HG02870 (cell line): Measurements from ENCODE around the gene PSMD6.
A peak's percentile ranks its signal among the peaks of the same experiment; 100 is the strongest.

ENCODE experiments used
- ATAC-seq: cut with Tn5 transposase; IDR thresholded peaks from one replicate; pipeline ENCODE4 v1.9.1; 2021; ENCODE audit warnings: mild to moderate bottlenecking, moderate library complexity; ENCODE audit not compliant: unreplicated experiment

PSMD6 gene

DNA sequence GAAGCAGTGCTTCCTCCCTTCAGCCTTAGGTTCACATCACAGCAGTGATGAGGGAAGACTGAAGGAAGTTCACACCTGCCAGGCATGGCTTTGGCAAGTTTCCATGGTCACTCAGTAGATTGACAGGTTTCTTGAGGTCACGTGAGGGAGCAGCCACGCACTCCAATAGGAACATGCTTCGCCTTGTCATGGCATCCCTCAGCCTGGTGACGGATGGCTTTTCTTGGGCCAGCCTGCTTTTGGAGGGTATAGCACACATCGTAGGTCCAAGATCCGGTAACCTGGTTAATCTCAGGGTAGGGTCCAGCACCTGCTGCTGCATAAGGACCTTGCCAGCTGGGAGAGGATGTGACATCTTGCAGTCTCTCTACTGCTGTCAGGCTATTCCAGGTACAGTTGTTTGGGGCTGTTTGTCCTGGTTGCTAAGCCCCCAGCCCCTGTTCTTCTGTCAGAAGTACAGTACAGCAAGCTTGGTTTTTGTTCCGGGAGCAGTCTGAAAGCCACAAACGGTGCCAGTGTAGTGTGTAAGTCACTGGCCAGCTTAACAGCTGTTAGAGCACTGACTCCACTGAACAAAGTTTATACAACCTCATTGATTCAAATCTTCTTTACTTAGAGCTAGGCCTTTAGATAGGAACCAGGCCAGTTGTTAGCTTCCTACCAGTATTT lies 42.3 kb downstream of the PSMD6 start:
- no peak for ATAC-seq

DNA sequence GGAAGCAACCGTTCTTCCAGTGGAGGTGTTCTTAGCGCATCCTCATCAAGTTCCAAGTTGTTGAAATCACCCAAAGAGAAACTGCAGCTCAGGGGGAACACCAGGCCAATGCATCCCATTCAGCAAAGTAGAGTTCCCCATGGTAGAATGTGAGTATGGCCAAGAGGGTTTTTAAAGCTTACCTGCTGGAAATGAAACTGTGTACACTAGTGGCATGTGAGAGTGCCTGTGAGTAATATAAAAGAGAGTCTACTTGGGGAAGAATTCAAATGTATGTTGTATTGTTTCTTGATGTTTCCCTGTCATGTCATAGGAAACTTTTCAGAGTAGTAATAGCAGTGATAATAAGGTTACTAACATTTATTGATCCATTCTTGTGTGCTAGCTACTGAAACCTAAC lies 43.3 kb downstream of the PSMD6 start:
- ATAC-seq, result no peak

DNA sequence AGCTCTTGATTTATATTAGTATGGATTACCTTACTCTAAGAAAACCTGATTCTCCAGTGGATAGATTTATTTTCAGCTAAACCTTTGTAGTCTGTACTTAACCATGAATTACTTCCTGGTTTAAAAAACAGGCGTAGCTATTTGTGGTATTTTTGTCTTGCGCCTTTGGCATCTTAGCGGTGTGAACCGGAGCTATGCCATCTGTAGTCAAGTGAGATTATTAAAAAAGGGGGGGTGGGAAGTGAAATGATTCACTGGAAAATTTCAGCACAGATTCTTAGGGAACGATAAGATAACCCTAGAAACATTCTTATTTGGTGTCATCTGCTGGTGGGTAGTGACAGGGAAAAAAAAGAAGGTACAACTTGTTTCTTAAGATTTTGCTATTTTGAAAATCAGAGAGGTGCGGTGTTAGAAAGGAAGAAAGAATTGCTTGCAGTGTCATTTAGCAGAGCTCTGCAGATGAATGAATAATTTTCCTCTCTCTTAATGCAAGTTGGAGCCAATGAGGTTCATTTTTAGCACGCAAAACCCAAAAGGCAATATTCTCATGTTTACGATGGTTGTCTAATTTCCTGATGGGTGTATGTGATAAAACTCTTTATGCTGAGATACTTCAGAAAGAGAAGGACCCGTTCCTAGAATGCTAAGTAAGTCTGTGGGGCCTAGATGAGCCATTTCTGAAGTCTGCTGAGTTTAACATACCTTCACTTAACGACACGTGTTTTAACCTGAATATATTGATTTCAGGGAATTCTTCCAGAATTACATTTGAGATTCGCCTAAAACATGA lies 44.0 kb downstream of the PSMD6 start:
- no peak for ATAC-seq

DNA sequence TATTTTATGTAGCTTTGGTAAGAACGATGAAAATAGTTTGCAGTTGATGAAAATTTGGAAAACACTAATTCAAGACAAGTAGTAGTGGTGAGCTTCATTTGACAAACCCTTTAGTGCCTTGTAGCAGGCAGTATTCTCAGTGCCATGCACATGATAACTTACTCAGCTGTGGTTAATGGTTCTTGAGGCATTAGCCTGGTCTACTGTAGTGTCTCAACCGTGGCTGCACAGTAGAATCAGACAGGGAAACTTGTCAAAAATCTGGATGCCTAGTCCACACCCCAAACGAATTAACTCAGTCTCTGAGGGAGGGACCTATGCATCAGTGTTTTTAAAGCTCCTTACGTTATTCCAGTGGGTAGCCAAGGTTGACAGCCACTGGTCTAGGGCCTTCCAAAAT lies 45.4 kb downstream of the PSMD6 start:
- ATAC-seq, result no peak

DNA sequence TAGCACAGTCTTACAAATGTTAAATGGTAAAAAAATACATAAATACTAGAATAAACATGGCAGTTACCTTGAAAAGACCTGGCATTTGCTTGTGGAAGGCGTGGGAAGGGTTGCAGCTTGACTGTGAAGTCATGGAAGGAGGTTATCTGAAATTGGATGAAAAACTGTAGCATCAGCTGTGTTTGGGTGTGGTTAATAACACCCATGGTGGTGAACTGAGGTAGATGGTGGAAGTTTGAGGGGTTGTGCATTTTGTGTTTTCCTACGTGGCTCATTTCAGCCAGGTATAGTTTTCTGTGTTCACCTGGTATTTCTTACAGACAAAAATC lies 46.5 kb downstream of the PSMD6 start:
- no peak for ATAC-seq

DNA sequence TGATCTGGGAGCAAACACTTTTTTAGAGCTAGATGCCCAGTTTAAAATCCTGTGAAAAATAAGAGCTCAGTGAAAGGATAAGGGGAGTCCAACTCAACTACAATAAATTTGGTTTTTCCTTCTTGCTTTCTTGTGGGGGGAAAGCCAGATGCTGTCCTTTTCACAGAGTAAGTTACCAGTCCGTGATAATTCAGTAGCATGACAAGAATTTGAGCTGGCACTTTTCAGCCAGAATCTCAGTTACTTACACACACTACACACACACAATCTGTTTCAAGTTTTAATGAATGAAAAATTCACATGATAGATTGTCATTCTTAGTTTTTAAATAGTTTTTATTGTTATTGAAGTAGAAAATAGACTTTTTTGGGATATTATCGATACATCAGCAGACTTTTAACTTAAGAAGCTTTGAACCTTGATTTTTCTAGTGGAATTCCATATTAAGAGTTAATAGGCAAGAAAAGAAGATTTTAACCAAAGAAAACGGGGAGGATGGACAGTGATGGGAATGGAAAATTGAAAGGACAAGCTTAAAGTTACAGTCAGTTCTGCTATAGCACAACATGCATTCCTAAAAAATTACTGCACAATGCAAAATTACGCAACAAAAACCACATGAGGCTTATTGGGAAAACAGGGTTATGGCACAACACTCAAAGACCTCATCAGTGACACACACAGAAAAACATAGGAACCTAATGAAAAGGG lies 47.0 kb downstream of the PSMD6 start:
- no peak for ATAC-seq

DNA sequence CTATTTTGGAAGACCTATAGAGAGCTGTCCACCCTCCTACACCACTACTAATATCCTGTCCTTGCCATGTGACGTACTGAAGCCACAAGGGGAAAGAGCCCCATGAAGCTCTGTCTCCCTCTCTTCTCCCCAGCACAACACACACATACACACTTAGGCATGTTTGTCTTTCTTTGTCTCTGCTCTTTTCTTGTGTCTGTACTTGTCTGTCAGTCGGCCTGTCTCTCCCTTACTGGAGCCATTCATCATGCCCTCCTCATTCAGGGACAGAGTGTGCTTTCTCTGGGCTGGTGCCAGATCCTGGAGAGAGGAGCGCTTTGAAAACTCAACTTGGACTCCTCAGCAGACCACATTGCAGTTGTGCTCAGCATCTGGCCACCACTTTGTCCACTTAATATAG lies 47.6 kb downstream of the PSMD6 start:
- ATAC-seq, result no peak

DNA sequence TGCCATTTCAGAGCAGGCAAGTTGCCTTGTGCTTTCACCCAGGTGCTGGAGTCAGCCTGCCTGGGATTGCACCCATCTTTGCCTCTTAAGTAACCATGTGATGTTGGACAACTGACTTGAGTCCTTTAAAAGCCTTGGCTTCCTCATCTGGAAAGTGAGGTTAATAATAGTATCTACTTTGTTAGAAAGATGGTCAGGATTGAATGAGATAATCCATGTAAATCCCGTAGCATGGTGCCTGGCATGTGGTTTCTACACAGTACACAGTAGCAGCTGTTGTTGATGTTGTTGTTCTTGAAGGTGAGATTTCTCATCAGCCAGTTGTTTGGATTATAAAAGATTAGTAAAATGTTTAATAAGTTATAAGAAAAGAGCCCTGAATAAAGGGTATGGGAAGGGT lies 48.8 kb downstream of the PSMD6 start:
- ATAC-seq, result no peak

DNA sequence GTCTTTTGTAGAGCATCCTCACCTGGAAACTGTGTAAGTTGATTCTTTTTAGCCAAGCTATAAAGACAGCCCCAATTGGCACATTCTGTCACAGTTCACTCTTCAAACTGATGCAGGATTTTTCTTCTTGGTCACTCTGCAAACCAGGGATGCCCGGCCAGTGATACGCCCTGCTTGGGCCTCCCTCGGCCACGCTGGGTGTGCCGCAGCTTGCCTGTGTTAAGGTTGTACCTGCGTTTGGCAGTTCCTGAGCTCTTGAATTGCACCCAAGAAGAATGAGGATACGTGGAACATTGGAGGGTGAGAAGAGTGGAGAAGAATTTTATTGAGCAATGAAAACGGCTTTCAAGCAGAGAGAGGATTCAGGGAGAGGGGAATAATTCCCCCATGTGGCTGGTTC lies 49.9 kb downstream of the PSMD6 start:
- no peak for ATAC-seq

DNA sequence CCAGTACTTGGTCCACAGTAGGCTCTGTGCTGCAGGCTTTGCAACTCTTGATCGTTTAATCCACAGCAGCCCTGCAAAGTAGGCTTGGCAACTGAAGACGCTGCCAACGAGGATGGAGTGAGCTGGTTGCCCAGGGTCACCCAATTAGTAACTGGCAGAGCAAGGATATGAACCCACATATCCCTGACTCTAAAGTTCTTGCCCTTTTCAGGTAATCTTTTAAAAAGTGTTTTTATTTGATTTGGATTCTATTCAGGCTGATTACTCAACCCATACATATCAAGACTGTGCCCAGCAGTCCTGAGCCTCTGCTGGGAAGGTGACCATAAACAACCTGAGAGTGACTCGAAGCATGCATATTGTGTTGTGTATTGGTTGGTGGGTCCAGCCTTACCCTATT lies 50.3 kb downstream of the PSMD6 start:
- no peak for ATAC-seq

DNA sequence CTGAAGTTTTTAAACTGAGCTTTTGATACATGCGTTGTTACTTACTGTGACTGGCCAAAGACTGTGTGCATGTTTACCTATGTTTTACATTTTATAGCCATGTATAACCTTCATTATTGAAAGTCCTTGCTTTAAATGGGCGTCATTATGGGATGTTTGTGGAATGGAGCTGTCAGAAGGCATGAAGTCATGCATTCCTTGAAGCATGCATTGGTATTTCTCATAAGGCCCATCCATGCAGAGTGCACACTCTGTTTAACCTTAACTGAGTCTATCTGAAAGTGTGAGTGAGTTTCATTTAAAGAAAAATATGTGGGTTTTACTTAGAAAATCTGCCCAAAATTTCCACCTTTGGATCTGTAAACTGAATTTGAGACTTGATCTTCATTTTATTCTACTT lies 51.1 kb downstream of the PSMD6 start:
- ATAC-seq, result no peak

DNA sequence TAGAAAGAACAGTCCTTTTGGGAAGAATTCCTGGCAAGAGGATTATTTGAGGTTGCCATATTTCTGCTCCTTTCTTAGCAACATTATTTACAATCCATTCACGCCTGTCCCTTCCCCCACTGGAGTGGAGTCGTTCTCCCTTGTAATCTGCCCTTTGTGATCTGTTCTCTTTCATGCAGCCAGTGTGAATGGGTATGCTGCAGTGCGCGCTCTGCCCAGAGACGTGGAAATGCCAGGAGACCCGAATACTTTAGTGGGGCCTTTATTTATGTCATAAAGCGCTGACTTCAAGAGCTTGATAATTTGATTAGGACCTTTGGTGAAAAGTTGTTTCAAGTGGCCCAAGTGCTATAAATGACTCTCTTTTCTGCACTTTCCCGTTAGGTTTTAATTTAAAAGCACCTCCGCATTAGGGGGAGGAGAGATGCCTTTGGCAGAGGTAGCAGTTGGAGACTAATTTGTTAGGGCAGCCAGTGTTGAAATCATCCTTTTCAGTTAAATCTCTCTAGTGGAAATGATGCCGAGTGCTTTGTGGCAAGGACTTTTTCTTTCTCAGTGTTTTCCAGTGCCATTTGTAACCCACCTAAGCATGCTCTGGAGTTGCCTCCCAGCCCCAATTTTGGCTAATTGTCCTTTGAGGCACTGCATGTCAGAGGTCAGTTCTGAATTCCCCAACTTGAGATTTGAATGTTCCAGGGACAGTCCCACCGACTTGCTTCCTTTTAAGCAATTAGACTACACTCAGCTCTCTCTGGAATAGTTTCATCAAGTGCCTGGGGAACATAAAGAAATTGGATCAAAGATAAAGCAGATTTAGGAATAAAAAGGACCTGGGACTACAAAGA lies 52.4 kb downstream of the PSMD6 start:
- ATAC-seq, result no peak

DNA sequence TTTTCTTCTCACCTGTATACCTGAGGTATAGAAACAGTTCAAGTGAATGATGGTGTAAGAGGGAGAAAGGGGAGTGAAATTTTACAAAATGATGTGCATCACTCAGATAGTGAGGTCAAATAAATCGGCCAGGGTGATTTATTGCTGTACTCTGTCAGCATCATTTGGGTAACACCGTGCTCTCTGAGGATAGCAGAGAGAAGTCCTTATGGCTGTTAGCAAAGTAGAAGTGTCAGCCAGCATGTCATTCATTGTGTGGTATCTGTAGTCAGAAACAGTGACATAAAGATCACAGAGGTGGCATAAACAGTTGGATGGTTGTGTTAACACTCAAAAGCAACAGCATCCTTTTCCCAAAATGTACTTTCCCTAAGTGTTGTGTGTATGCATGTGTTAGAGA lies 53.4 kb downstream of the PSMD6 start:
- no peak for ATAC-seq

DNA sequence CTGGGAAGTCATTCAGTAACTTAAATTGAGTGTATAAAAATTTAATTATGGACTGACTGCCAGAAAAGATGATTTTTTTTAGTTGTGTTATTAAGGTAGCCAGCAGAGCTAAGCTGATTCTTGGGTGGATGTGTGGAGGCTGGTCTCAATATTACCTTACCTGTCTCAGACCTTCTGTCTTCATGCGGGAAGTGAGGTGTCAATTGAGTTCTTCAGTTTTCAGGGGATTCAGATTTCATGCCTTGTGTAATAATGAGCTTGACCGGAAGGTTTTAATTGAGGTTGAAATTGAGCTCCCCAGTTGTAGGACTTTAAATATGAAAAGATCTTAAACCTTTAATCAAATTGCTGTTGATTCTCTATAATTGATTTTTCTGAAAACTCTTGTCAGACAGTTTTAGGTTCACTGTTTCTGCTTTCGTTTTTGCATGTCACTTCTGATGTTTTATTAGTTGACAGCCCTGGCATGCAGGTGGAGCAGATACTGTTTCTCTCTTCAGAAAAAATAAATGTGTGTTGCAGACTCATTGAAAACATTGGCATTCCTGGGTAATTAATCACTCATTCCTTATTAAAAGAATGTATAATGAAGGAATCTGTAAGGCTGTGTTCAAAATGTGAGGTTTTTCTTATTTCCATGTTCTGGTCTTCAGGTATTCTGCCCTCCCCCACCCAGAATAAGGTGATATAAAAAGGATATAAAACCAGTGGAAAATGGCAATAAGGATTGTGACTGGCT lies 54.5 kb downstream of the PSMD6 start:
- peak; percentile 22 for ATAC-seq

DNA sequence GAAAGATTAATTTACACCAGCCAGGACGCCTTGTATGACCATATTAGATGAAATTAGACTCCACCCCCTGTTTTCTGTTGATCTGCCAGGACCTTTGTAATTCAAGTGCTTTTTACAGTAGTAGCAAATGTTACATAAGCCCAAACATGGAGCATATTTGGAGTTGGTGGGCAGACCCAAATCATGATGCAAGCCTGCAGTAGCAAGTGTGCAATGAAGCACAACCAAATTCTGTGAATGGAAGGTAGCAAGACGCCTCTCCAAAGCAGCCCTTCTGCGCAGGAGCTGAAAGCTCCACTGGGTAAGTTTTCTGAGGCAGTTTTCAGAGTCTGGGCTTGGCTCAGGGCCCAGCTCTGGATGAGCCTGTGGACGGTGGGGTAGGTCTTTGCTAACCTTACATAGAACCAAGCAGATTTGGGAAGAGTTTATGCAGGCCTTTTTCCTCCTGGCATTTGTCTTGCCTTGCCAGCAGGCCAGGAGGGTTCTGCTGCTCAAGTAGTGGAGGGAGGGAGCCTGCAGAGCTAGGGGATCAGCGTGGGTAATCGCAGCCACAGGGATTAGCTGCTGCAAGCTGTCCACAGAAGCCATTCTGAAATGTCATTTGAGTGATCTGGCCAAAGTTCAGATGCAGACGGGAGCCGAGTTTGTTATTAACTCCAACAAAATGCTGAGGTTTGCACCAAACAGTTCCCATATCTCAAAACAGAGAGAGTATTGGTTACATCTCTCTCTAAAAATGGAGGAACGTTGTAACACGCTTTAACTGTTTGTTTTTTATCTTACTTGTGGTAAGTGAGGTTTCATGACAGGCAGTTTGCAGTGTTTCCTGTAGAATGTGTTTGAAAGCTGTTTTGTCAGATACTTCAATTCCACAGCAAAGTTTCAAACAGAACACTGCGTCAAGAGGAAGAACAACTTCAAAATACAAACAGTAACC lies 55.4 kb downstream of the PSMD6 start:
- ATAC-seq, result peak; percentile 56

DNA sequence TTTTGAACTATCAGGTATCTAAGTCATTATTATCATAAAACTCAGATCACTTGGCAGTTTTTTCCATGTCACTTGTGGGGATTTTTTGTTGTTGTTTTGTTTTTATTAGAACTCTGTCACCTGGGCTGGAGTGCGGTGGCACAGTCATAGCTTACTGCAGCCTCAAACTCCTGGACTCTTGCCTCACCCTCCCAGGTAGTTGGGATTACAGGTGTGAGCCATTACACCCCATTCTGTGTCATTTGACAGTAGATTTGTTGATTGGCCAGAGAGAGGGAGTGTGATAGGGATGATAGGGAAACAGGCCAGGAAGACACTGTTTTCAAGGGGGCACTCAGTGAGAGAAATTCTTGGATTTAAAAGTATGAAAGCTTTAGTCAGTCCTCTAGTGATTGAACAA lies 56.4 kb downstream of the PSMD6 start:
- no peak for ATAC-seq

DNA sequence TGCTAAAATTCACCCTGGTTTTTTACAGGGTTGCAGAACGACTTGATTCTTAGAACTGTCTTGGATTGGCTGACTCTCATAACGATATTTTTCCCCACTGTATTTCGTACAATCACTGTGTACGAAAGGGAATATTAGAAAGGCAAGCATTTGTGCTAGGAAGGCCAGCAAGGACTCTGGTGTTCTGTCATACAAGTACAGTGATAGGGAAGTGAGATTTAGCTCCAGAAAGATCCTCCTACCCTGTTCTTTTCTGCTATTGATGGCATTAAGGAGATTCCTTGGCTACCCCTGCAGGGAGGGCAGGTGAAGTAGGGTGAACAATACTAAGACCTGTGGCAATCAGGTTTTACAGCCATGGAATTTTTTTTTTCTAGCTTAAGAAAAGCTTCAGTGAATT lies 57.3 kb downstream of the PSMD6 start:
- no peak for ATAC-seq

DNA sequence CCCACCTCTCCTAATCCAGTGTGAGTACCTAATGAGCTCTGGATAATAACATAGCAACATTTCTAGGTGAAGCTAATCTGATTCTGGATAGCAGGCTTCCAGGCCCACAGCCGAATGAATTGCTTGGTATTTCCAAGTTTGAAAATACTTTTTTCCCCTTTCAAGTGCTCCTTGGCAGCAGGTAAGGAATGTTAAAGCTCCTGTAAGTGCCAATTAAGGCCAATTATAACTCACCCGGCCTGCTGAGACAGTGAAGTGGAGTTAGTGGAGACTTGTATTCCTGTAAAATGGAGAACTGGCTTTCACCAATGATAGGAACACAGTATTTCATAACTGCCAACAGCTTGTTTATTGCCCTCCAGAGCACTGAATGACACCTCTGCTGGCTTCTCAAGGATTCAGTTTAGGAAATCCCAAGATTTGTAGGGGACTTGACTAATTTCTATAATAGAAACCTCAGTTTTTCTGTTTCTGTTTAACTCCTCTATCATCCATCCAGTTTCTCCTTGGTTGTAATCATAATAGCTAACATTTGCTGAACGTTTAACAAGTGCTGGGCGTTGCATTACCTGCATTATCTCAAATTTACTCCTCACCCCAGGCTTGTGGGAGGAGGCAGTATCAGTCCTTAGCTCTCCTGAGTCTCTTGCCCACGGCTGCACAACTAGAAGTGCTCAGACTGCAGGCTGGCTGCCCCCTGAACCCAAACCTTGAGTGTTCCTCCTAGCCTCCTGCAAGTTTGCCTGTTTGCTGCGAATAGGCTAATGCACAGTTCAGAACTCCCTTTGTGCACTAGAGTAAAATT lies 58.4 kb downstream of the PSMD6 start:
- ATAC-seq, result no peak

DNA sequence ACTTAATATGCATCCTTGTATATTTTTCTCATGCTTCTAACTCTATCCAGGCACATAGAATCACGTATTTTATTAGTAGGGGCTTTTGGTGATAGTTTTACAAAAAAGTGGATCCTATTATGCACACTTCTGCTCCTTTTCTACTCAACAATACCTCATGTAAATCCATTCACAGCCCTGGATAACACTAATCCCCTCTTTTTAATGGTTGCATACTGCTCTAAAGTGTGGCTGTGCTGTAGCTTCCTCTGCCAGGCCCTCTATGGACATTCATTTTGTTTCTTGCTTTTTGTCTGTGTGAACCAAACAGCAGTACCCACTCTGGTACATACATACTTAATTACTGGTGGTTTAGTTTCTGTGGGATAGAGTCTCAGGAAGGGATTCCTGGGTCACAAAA lies 59.8 kb downstream of the PSMD6 start:
- no peak for ATAC-seq
